ENCODE measurements around the gene LRP2.
"Not testable (repeated sequence)": the region's sequence is repeated elsewhere in the genome, so short reads cannot be mapped to it uniquely, and the experiment has no call there.

LRP2 gene

DNA sequence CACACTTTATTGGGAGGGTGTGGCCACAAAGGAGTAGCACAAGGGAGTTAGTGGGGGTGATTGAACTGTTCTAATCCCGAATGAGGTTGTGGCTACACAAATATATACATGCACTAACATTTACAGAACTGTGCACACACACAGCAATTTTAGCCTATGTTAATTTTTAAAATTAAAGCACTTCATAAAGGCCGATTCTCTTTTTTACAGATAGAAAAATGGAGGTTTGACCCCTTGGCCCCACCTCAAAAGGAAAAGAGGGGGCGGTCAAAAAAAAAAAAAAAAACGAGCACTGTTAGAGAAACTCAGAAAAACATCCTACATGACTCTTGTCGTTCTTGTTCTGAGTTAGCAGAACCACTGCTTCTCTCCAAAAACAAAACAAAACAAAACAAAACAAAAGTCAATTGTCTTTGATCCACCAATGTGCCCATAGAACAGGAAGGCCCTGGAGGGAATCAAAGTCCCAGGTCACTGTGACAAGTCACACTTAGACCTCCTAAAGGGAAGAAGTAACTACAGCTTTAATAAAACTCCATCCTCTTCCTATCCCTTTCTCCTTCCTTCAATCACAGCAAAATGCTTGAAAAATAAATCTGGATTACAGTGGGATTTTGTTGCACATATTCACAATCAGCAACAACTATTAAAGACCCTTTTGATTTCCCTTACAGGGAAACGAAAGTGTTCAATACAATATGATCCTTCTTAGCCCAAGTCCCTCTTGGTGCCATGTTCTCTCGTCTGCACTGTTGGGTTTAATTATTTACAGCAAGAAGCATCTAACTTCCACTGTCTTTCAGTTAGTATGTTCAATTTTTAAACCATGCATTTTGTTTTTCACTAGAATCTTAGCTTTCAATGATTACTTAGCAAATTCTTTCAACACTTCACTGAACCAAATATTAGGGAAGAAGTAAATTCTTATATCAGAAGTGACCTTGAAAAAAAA is 16.6 kb downstream of the LRP2 start:
- no peak for DNase-seq

DNA sequence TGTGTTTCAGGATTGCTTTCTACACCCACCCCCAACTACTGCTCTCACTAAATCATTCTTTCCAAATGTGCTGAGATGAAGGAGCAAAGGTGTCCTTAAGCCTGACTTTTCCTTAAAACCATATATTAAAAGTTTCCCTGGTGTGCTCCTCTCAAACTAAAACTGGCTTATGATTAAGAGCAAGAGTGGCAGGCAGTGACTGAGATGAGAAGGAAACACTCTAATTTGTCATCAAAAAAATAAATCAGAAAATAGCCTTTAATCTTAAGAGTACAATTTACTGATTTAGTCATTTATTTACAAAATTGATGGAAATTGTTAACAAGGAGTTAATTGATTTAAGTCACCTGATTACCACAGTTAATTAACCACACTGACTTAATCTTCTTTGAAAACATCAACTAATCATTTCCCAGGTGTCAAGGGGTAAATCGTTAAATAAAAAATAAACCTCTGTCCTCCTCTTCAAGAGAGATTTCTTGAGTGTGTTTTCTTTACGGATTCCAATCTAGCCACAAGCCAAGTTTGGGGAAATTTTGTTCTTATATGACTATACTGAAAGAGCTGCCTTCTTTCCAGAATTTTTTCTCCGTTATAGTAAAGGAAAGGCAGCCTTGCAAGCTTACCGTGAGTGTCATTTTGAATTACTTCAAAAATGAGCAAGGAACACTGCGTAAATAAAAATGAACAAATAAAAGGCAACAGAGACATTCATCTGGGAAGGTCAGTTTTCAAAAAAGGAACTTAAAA is 17.4 kb downstream of the LRP2 start:
- DNase-seq: no peak

DNA sequence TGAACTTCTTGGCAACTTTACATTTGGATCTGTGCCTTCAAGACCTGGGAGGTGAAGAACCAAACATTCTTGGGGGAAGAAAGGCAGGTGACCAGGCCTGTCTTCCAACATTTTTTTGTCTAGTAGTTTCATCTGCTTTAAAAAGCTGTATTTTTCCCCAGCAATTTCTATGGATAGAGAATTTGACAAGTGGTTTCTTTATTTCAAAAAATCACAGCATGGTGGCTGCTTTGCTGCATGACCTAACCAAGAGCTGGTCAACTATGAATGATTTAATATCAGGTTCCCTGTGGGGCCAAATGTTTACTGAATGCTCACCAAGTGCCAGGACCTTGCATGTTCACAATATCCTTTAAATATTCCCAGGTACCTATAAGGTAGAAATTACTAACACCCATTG is 19.1 kb downstream of the LRP2 start:
- DNase-seq: no peak

GRCh38 chr2:169339657-169340056 is 22.7 kb downstream of the LRP2 start:
- no peak for DNase-seq

- DNase-seq: no peak
These were observed 25.6 kb downstream of the LRP2 start for GRCh38 chr2:169336695-169337094.

GRCh38 chr2:169330555-169331198 is 31.7 kb downstream of the LRP2 start:
- no peak for DNase-seq

GRCh38 chr2:169329688-169330554 is 32.4 kb downstream of the LRP2 start:
- no peak for DNase-seq

DNA sequence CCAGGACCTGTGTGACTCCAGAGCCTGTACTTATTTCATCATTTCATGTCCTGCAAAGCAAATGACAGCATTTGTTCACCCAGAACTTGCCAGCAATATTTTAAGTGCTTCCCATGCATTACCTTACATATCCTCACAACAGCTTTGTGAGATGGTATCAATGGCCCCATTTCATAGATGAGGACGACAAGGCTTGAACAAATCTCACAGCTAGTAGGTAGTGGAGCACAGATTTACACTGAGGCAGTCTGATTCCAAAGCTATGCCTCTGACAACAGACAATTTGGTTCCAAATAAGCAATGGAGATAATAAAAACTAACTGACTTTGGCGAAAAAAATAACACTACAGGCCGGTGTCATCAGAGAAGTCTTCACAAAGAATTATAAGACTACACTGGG is 33.5 kb downstream of the LRP2 start:
- no peak for DNase-seq

GRCh38 chr2:169327837-169328236 is 34.5 kb downstream of the LRP2 start:
- DNase-seq: not testable (repeated sequence)

GRCh38 chr2:169325886-169326285 is 36.4 kb downstream of the LRP2 start:
- DNase-seq: not testable (repeated sequence)

DNA sequence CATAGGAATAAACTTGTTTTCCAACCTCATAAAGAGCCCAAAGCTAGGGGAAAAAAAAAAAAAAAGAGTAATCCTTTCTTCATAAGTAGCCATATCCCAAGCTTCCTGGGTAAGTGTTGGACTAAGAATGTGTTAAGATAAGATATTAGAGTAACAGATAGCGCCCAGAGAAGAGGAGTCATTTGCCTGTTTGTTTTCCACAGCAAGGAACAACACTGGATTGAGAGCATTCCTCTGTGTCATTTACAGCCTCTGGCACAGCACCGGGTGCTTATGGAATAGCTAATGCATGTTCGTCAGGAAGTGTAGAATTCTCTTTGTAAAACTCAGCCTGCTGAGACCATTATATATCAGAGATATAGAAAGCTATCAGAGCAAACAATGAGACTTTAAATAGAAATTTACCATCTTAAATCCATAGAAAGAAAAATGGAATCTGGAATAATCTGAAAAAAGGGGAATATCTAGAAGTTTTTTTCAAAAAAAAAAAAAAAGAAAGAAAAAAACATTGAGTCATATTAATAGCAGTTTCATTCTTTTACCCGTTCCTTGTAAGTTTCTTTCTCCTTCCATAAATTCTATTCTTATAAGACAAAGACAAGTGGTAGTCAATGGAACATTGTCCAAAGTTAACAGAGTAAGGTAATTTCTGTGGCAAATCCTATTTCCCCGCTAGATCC is 37.6 kb downstream of the LRP2 start:
- DNase-seq: no peak

DNA sequence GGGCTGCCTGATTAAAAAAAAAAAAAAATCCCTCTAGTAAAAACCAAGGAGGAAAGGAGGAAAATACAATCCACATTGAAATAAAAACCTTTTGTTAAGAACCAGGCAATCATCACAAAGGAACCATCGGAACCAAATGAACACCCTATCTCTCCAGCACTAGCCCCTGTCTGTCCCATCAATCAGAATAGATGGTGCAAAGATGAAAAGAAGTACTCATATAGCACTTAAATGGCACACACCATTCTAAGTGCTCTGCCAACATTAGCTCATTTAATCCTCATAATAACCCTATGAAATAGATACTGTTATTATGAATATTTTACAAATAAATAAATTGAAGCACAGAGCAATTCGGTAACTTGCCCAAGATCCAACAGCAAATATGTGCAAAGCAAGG is 38.5 kb downstream of the LRP2 start:
- no peak for DNase-seq

- DNase-seq: no peak
These were observed 41.8 kb downstream of the LRP2 start for GRCh38 chr2:169320561-169320960.

GRCh38 chr2:169315357-169315756 is 47.0 kb downstream of the LRP2 start:
- no peak for DNase-seq

DNA sequence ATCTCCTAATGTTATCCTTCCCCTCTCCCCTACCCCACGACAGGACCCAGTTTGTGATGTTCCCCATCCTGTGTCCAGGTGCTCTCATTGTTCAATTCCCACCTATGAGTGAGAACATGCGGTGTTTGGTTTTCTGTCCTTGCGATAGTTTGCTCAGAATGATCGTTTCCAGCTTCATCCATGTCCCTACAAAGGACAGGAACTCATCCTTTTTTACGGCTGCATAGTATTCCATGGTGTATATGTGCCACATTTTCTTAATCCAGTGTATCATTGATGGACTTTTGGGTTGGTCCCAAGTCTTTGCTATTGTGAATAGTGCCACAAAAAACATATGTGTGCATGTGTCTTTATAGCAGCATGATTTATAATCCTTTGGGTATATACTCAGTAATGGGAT is 54.0 kb downstream of the LRP2 start:
- DNase-seq: not testable (repeated sequence)

GRCh38 chr2:169304689-169305088 is 57.6 kb downstream of the LRP2 start:
- DNase-seq: not testable (repeated sequence)

DNA sequence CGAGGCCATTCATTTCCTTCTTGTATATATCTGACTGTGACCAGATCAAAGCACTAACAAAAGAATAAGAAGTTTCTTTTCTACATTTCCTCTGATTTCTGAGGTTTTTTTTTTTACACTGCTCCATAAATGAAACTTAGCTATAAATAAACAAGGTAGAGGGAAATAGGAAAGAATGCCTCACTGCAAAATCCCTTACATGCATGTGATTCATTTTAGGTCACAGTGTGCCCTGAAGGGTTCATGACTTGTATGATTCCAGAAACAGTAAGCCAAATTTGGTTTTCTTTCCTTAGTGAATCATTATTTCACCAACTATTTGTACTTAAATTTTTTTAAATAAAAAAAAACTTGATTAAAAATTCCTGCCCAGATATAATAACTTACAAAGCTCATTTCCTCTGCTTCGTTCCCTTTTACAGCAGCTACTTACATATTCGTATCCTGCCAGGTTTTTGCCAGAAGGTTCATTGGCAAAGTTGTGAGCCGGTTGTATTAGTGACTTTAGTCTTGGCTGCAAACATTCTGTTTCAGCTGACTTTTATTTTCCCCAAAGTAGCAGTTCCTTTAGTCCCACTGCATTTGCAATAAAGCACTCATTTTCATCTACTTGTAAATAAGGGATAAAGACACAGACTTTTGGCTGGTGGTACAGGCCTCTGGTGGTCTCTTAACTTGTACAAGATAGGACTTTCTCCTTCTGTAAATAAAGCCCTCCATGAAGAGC is 58.6 kb downstream of the LRP2 start:
- no peak for DNase-seq

GRCh38 chr2:169302364-169302763 is 60.0 kb downstream of the LRP2 start:
- no peak for DNase-seq

GRCh38 chr2:169301596-169302335 is 60.6 kb downstream of the LRP2 start:
- DNase-seq: no peak

All from activated CD4-positive, alpha-beta T cell treated with anti-CD3 and anti-CD28 coated beads, Interleukin-2, amount 50 U/mL, for 4 hours (primary cell).